OCI-LY7 (cell line): Measurements from ENCODE around the gene STAU1. TPM values are rescaled to one million over a fixed set of nuclear protein-coding genes. Genes with fewer than 3 reads are reported as not detected.

Experiments used
- BruUV-seq: library from RNA; stranded (reverse); fragments of 400-500 nt; replicated peaks from 2 replicates; lab custom pipeline; 2021; lab: Mats Ljungman, UMichigan
- CTCF ChIA-PET: fragments of 300-600 bp; sonication (Branson Sonifier 250); formaldehyde crosslinking; loops from one replicate; lab custom pipeline; 2022; ENCODE audit warnings: antibody characterized with exemption; ENCODE audit not compliant: unreplicated experiment; lab: Charles Lee
- POLR2A ChIA-PET: fragments of 300-600 bp; sonication (Branson Sonifier 250); formaldehyde crosslinking; loops from one replicate; lab custom pipeline; 2022; ENCODE audit warnings: antibody characterized with exemption; lab: Charles Lee
- DNase-seq: peaks from one replicate; pipeline ENCODE4 v3.0.0-alpha.2; 2015; ENCODE audit warnings: low spot score
- H2AFZ ChIP-seq: fragments of 200-600 bp; sonication (generic), shearing (Covaris generic); 2 replicates; pipeline ENCODE4 v1.6.1; 2014; ENCODE audit warnings: mild to moderate bottlenecking, antibody characterized with exemption, low read length, moderate library complexity
- H3K27ac ChIP-seq: fragments of 200-600 bp; sonication (generic); 2 replicates; pipeline ENCODE4 v1.5.1; 2014; ENCODE audit warnings: mixed run types, low read depth, mild to moderate bottlenecking, moderate library complexity, low read length, inconsistent platforms; ENCODE audit not compliant: poor library complexity, severe bottlenecking
- H3K36me3 ChIP-seq: fragments of 200-600 bp; sonication (generic); 2 replicates; pipeline ENCODE4 v1.6.1; 2014; ENCODE audit warnings: mild to moderate bottlenecking, antibody characterized with exemption, low read length, moderate library complexity, mixed read lengths; ENCODE audit not compliant: insufficient read depth
- H3K4me1 ChIP-seq: fragments of 200-600 bp; sonication (generic); 2 replicates; pipeline ENCODE4 v1.5.1; 2014; ENCODE audit warnings: mild to moderate bottlenecking, low read length; ENCODE audit not compliant: insufficient read depth, poor library complexity, severe bottlenecking
- H3K4me2 ChIP-seq: fragments of 200-600 bp; sonication (generic); 2 replicates; pipeline ENCODE4 v1.6.1; 2014; ENCODE audit warnings: mild to moderate bottlenecking, low read length
- H3K4me3 ChIP-seq: fragments of 200-600 bp; sonication (generic); 2 replicates; pipeline ENCODE4 v1.5.1; 2014; ENCODE audit warnings: mild to moderate bottlenecking, low read depth, low read length; ENCODE audit not compliant: poor library complexity, severe bottlenecking
- H3K79me2 ChIP-seq: fragments of 200-600 bp; sonication (generic); 2 replicates; pipeline ENCODE4 v1.6.1; 2016; ENCODE audit warnings: low read depth, mild to moderate bottlenecking, low read length, moderate library complexity, mixed read lengths; ENCODE audit not compliant: insufficient read depth
- H3K9me2 ChIP-seq: fragments of 200-600 bp; sonication (generic); 2 replicates; pipeline ENCODE4 v1.6.1; 2016; ENCODE audit warnings: mild to moderate bottlenecking, low read length, mixed read lengths; ENCODE audit not compliant: insufficient read depth
- H3K9me3 ChIP-seq: fragments of 200-600 bp; sonication (generic); 2 replicates; pipeline ENCODE4 v1.6.1; 2014; ENCODE audit warnings: mild to moderate bottlenecking, mixed run types, low read length, mixed read lengths
- H4K20me1 ChIP-seq: fragments of 200-600 bp; sonication (generic); 2 replicates; pipeline ENCODE4 v1.6.1; 2014; ENCODE audit warnings: mild to moderate bottlenecking, antibody characterized with exemption, low read length, moderate library complexity, mixed read lengths; ENCODE audit not compliant: insufficient read depth
- CTCF ChIP-seq: fragments of 200-600 bp; sonication (generic); conservative IDR thresholded peaks from 2 replicates; pipeline ENCODE4 v1.5.1; 2014; ENCODE audit warnings: mild to moderate bottlenecking, antibody characterized with exemption, low read length, moderate library complexity, mixed read lengths
- EZH2phosphoT487 ChIP-seq: fragments of 200-600 bp; sonication (generic); IDR thresholded peaks from 2 replicates; pipeline ENCODE4 v1.6.1; 2018; ENCODE audit warnings: low read depth, borderline replicate concordance, mild to moderate bottlenecking, mixed run types, antibody characterized with exemption, low read length, moderate library complexity, mixed read lengths
- intact Hi-C: fragments of 100-400 bp; cut with micrococcal nuclease; formaldehyde crosslinking; loops from one replicate; pipeline ENCODE4 v1.10.0; 2022; ENCODE audit not compliant: unreplicated experiment
- total RNA-seq, 2 experiments: library from RNA; depleted of rRNA in 1 of 2; stranded (reverse); fragments of >200 nt in 1 of 2; shearing (Covaris generic) in 1 of 2; gene quantifications; 2 replicates each; pipeline ENCODE4 v1.2.3, GENCODE V29; 2014 to 2022

Gene STAU1
- total RNA-seq, 2 experiments from 2014 or later: 36.8 to 66.8 TPM

- Histone ChIP-seq H3K4me2 (no peak overlapping the region), H3K9me2 (no peaks in the 10 kb centered on the region), H3K27ac (no peak overlapping the region), H3K9me3 (peaks cover 4% of the 10 kb centered on the region; the same call in 1 of the 2 replicates), H2AFZ (no peak overlapping the region), H3K79me2 (no peaks in the 10 kb centered on the region), H3K4me1 (no peaks in the 10 kb centered on the region), H4K20me1 (no peaks in the 10 kb centered on the region), H3K4me3 (no peak overlapping the region), H3K36me3 (peaks cover 90% of the 10 kb centered on the region)
- no peak for DNase-seq
- ChIA-PET CTCF (no interaction called here), POLR2A (no interaction called here)
- intact Hi-C loops: no loop called here
- TF ChIP-seq CTCF: no peak
- TF ChIP-seq EZH2phosphoT487: no peak
- BruUV-seq: no TSS peak
These were observed 65.2 kb downstream of the STAU1 start for GRCh38 chr20:49122920-49123319.

- Histone ChIP-seq H3K9me3 (no peaks in the 10 kb centered on the region), H3K4me1 (no peaks in the 10 kb centered on the region), H4K20me1 (no peaks in the 10 kb centered on the region), H3K4me3 (no peak overlapping the region), H3K27ac (no peak overlapping the region), H2AFZ (no peak overlapping the region), H3K79me2 (no peaks in the 10 kb centered on the region), H3K4me2 (no peak overlapping the region), H3K36me3 (peaks cover 96% of the 10 kb centered on the region), H3K9me2 (no peaks in the 10 kb centered on the region)
- no TSS peak for BruUV-seq
- intact Hi-C loops: no loop called here
- ChIA-PET CTCF (no interaction called here), POLR2A (no interaction called here)
- DNase-seq: no peak
- TF ChIP-seq EZH2phosphoT487: no peak
- no peak for TF ChIP-seq CTCF
These were observed 68.1 kb downstream of the STAU1 start for GRCh38 chr20:49119988-49120387.

GRCh38 chr20:49118307-49118706 is 69.8 kb downstream of the STAU1 start:
- DNase-seq: no peak
- Histone ChIP-seq H3K4me3 (no peak overlapping the region), H3K4me1 (no peaks in the 10 kb centered on the region), H3K79me2 (no peaks in the 10 kb centered on the region), H3K9me3 (no peaks in the 10 kb centered on the region), H2AFZ (no peak overlapping the region), H3K9me2 (no peaks in the 10 kb centered on the region), H4K20me1 (no peaks in the 10 kb centered on the region; the same call in 1 of the 2 replicates), H3K4me2 (no peak overlapping the region), H3K36me3 (peaks cover 97% of the 10 kb centered on the region), H3K27ac (no peak overlapping the region)
- ChIA-PET POLR2A (interaction anchor here (0.9 to 1.0 kb wide), 2 partner anchors 8 to 63 kb away, joined by 3 to 7 read pairs; no protein-coding TSS in a partner anchor), CTCF (no interaction called here)
- BruUV-seq: no TSS peak
- TF ChIP-seq CTCF (no peak), EZH2phosphoT487 (no peak)
- intact Hi-C loops: no loop called here
